SK-N-DZ (cell line): ENCODE results near the gene MGRN1.
A peak's percentile ranks its signal among the peaks of the same experiment; 100 is the strongest.

Experiments
- DNase-seq: peaks from one replicate; pipeline ENCODE4 v3.0.0-alpha.2; 2015; ENCODE audit warnings: low spot score

MGRN1 gene

GRCh38 chr16:4685776-4686496 is 61.3 kb downstream of the MGRN1 start:
- DNase-seq = no peak

GRCh38 chr16:4686497-4687210 is 62.0 kb downstream of the MGRN1 start:
- no peak for DNase-seq

DNA sequence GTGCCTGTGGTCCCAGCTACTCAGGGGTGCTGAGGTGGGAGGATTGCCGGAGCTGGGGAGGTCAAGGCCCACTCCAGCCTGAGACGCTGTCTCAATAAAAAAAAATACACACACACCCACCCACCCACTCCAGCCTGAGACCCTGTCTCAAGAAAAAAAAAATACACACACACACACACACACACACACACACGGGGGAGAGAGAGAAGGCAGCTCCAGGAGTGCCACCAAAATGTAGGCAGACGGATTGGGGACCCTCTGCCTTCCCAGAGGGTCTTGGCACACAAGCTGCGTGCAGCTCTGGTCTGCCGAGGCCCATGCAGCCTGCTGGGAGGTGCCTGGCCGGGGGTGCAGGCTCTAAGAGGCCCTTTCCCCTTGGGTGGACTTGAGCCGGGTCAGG is 62.8 kb downstream of the MGRN1 start:
- DNase-seq = no peak

DNA sequence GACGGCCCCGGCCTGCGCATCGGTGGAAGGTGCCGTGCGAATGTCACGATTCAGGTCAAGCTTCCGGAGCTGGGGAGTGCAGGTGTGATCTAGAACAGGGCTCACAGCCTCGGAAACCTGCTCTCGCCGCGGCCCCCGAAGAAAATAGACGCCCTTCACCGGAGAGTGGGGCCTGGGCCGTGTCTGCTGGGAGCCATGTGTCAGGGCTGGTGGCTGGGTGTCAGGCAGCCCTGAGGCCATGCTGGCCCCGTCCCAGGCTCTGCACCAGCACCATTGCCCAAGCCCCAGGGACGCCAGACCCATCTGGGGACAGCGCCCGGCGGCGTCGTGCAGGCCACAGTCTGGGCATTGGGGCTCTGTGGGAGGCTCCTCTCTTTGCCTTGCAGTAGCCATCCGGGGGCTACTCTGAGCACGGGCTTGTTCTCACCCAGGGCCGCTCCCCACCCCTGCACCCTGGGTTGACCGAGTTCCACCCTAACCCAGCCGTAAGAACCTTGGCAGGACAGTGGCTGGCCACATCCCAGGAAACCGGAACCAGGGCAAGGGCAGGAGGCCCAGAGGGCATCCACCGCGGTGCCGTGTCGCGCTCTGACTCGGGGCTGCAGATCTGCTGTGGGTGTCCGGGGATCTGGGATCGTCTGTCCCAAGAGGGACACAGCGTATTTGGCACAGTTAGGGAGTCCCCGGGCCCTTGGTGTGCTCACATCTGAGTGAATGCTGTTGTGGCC is 63.5 kb downstream of the MGRN1 start:
- DNase-seq = no peak

- DNase-seq = no peak
Observed at GRCh38 chr16:4688674-4689045, 64.0 kb downstream of the MGRN1 start.

- no peak for DNase-seq
Observed at GRCh38 chr16:4689091-4689671, 64.6 kb downstream of the MGRN1 start.

DNA sequence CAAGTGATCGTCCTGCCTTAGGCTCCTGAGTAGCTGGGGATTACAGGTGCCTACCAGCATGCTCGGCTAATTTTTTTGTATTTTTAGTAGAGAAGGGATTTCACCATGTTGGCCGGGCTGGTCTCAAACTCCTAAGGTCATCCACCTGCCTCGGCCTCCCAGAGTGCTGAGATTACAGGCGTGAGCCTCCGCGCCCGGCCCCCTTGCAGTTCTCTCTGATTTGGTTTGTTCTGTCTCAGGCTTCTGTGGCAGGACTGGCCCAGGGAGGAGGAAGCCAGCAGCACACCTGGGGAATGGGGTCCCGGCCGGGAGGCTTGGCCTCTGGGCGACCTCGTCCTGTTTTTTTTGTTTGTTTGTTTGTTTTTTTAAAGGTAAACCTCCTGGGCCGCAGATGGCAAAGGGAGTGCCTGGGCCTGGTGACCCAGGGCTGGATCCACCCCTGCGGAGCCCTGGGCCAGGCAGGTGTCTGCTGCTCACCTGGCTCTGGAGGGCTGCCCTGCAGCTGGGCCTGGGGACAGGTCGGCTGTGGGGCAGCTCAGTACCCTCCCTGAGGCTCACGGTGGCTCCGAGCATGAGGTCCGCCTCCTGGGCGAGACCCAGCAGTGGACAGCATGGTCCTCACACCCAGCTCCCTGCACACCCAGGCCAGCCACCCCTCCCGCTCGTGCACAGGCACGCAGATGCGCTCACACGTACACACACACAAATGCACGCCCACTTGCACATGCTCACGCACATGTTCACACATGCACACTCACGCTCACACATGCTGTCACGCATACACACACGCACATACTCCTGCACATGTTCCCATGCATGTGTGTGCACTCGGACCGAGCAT is 65.5 kb downstream of the MGRN1 start:
- DNase-seq = no peak

GRCh38 chr16:4690946-4691665 is 66.5 kb downstream of the MGRN1 start:
- DNase-seq = no peak

- DNase-seq = no peak
Observed at GRCh38 chr16:4691666-4692412, 67.2 kb downstream of the MGRN1 start.

GRCh38 chr16:4692460-4693295 is 68.1 kb downstream of the MGRN1 start:
- no peak for DNase-seq

GRCh38 chr16:4693296-4693955 is 68.8 kb downstream of the MGRN1 start, which contains the start of gene NUDT16L1:
NUDT16L1 (plus strand) TSS chr16:4693562; CDS start chr16:4693727, 165 bp downstream.
- DNase-seq = peak; percentile 93

DNA sequence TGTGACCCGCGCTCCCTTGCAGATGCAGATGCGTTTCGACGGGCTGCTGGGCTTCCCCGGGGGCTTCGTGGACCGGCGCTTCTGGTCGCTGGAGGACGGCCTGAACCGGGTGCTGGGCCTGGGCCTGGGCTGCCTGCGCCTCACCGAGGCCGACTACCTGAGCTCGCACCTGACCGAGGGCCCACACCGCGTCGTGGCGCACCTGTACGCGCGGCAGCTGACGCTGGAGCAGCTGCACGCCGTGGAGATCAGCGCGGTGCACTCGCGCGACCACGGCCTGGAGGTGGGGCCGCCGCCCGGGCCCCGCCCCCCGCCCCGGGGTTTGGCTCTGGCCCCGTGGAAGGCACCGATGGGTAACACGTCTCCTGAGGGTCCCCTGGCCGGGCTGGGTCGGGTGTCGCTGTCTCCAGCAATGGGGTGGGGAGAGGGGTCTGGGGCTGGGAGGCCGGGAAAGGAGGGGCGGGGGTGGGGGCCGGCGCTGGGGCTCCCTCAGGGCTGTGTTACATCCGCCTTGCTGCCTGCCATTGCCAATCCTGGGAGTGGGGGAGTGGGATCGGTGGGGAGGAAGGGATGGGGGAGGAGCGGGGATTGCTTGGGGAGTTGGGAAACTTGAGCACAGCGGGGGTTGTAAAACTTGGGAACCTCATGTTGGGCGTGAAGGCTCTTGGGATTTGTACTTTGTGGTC is 69.5 kb downstream of the MGRN1 start:
- DNase-seq = no peak

DNA sequence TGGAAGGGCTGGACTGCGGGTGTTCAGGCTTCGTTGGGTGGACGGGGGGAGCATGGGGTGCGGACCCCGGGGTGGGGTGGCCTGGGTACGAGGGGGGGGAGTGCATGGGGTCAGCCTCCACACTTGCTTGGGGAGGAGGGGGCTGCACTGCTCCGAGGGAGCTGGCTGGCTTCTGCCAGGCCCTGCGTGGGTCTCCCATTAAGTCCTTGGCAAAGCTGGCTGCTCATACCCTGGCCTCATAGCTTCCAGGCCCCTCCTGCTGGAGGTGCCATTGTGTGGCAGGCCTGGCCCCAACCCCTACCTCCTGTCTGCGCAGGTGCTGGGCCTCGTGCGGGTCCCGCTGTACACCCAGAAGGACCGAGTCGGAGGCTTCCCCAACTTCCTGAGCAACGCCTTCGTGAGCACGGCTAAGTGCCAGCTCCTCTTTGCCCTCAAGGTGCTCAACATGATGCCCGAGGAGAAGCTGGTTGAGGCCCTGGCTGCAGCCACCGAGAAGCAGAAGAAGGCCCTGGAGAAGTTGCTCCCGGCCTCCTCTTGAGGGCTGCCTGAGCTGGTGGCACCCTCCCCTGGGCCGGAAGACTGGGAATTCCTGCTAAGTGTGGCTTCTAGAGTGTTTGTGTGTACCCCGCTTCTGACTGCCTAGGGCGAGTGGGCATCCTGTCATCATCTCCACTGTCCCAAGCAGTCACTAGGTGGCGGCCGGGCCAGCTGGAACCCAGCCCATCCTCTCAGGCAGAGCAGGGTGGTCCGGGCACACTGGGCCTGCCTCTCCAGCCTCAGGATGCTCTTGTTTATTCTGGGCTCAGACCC is 70.2 kb downstream of the MGRN1 start:
- no peak for DNase-seq

- DNase-seq = no peak
Observed at GRCh38 chr16:4695473-4696171, 71.0 kb downstream of the MGRN1 start.

DNA sequence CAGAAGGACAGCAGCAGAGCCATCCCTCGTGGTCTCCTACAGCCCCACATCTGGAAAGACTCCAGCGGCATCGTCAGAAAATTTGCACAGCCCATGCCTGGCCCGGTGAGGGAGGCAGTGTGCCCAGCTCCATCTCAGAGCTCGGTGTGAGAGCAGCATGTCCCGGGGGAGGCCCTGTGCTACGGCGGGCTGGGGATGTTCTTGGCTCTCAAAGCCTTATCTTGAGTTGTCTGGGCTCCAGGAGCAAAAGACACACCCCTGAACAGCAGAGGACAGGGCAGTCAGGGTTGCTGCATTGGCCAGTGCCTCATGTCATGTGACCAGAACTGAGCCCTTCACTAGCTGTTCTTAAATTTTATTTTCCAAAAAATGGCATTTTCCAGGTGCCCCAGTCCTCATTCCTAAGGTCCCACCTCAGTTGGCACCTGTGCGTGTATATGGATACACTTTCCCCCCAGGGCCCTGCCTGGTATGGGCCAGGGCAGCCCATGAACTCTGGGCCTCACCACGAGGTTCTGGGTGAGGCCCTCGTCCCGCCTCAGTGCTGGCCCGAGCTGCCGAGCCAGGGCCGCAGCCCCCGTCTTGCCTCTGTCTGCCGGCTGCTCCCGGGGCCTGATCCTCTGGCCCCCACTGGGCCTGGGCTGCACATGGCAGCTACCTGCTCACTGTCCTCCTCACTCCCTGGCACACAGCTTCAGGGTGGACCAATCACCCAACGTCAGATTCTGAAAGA is 71.7 kb downstream of the MGRN1 start:
- no peak for DNase-seq
